LNCaP clone FGC (cell line): Measurements from ENCODE around the gene SAMD9L.

Source experiments
- DNase-seq: peaks from one replicate; pipeline ENCODE4 v3.0.0-alpha.2; 2011; ENCODE audit warnings: low read depth
- H3K4me3 ChIP-seq: 2 replicates; pipeline ENCODE4 v1.5.1; 2011; ENCODE audit warnings: mild to moderate bottlenecking, low read depth, low read length, control low read depth
- TF ChIP-seq, protein P1 (sequence below): IDR thresholded peaks from 2 replicates; pipeline ENCODE4 v1.5.1; 2012; ENCODE audit warnings: mild to moderate bottlenecking; ENCODE audit not compliant: control insufficient read depth, insufficient read depth; ENCODE audit errors: extremely low read depth

The SAMD9L gene

GRCh38 chr7:93147363-93147762 is 822 bp downstream of the SAMD9L start:
- no peak for DNase-seq
- TF ChIP-seq, protein P1, sequence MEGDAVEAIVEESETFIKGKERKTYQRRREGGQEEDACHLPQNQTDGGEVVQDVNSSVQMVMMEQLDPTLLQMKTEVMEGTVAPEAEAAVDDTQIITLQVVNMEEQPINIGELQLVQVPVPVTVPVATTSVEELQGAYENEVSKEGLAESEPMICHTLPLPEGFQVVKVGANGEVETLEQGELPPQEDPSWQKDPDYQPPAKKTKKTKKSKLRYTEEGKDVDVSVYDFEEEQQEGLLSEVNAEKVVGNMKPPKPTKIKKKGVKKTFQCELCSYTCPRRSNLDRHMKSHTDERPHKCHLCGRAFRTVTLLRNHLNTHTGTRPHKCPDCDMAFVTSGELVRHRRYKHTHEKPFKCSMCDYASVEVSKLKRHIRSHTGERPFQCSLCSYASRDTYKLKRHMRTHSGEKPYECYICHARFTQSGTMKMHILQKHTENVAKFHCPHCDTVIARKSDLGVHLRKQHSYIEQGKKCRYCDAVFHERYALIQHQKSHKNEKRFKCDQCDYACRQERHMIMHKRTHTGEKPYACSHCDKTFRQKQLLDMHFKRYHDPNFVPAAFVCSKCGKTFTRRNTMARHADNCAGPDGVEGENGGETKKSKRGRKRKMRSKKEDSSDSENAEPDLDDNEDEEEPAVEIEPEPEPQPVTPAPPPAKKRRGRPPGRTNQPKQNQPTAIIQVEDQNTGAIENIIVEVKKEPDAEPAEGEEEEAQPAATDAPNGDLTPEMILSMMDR: no peak
- H3K4me3 ChIP-seq: 0 out of 2 replicates have a peak overlapping the region, but pooled peaks have one; percentile 8

GRCh38 chr7:93146472-93147141 is 1.6 kb downstream of the SAMD9L start:
- H3K4me3 ChIP-seq: no peak overlapping the region
- DNase-seq: no peak

DNA sequence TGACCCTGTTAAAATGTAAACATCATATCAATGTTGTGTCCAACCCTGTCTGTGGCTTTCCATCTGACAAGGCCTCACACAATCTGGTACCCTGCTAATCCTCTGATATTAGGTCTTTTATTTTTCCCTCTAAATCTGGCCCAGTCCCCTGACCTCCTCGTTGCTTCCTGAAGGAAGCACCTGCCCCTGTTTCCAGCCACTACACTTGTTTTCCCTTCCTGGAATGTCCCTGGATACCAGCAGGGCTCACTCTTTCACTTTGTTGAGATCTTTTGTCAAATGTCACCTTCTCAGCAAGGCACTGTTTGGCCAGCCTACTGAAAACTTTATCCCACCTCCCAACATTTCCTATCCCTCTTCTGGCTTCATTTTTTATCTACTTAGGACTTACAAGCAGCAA is 2.1 kb downstream of the SAMD9L start:
- no peak overlapping the region for H3K4me3 ChIP-seq
- TF ChIP-seq, protein P1: no peak
- DNase-seq: no peak

More at GRCh38 chr7:93146472-93147141, 1.6 kb downstream of the SAMD9L start:
- TF ChIP-seq, protein P1: no peak

- H3K4me3 ChIP-seq: no peak overlapping the region
- DNase-seq: no peak
- TF ChIP-seq, protein P1: no peak
Measured at GRCh38 chr7:93145354-93145753, 2.8 kb downstream of the SAMD9L start.

GRCh38 chr7:93142127-93142526 is 6.1 kb downstream of the SAMD9L start:
- no peak overlapping the region for H3K4me3 ChIP-seq
- DNase-seq: no peak
- TF ChIP-seq, protein P1: no peak

- no peak overlapping the region for H3K4me3 ChIP-seq
- DNase-seq: no peak
- TF ChIP-seq, protein P1: no peak
Measured at GRCh38 chr7:93140582-93141191, 7.5 kb downstream of the SAMD9L start.

DNA sequence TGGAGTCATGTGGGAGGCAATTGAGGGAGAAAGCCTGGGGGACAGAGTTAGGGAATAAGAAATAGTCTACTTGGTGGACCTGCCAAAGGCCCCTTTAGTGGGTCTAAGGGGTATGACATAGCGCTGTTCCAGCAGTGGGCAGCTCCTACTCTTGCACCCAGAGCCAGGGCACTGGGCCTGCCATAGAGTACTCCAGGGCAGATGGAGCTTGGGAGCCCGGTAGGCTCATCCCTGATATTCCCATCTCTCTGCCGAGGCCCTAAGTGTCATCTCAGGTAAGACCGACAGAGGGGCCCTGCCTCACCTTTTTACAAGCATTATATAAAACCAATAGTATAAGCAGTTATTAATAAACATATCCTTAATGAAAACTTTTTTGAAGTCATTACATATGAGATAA is 9.6 kb downstream of the SAMD9L start:
- DNase-seq: no peak

More for the DNA sequence above, 9.6 kb downstream of the SAMD9L start:
- TF ChIP-seq, protein P1: no peak
- no peak overlapping the region for H3K4me3 ChIP-seq
